Activated CD8-positive, alpha-beta memory T cell treated with anti-CD3 and anti-CD28 coated beads for 4 hours (primary cell): Measurements from ENCODE around the gene SCN1B.
"Not testable (repeated sequence)": the region's sequence is repeated elsewhere in the genome, so short reads cannot be mapped to it uniquely, and the experiment has no call there.

Source experiments
- DNase-seq, 2 donors: peaks; one replicate each; pipeline ENCODE4 v3.0.0-alpha.2; 2020; ENCODE audit warnings: low read depth in 2 of 2

The SCN1B gene

DNA sequence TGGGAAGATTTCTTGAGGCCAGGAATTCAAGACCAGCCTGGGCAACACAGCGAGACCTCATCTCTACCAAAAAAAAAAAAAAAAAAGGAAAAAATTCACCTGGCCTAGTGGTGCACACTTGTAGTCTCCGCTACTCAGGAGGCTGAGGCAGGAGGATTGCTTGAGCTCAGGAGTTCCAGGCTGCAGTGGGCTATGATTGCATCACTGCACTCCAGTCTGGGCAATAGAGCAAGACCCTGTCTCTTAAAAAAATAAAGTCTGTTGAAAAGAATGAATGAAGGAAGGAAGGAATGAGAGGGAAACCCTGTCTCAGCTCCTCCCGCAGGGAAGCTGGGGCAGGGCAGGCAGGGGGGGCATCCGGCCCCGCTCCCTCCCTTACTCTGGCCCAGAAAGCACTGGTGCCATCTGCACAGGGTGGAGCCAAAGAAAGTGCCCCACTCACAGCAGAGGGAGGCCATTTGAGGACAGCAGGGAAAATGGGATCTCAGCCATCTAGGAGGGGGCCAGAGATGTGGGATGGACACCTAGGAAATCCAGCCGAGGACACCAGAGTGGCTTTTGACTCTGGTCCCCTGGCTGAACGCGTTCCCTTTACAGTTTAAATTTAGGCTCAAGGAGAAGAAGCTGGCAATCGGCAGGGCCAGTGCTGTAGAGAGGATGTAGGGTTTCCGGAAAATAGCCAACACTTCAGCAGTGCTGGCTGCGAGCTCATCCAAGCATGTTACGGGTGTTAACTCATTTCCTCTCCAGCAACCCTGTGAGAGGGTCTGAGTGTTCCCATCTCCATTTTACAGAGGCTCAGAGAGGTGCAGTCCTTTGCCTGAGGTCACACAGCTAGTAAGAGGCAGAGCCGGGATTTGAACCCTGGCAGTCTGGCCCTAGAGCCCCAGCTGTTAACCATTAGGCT, 7.7 kb downstream of the SCN1B start:
- no peak for DNase-seq

DNA sequence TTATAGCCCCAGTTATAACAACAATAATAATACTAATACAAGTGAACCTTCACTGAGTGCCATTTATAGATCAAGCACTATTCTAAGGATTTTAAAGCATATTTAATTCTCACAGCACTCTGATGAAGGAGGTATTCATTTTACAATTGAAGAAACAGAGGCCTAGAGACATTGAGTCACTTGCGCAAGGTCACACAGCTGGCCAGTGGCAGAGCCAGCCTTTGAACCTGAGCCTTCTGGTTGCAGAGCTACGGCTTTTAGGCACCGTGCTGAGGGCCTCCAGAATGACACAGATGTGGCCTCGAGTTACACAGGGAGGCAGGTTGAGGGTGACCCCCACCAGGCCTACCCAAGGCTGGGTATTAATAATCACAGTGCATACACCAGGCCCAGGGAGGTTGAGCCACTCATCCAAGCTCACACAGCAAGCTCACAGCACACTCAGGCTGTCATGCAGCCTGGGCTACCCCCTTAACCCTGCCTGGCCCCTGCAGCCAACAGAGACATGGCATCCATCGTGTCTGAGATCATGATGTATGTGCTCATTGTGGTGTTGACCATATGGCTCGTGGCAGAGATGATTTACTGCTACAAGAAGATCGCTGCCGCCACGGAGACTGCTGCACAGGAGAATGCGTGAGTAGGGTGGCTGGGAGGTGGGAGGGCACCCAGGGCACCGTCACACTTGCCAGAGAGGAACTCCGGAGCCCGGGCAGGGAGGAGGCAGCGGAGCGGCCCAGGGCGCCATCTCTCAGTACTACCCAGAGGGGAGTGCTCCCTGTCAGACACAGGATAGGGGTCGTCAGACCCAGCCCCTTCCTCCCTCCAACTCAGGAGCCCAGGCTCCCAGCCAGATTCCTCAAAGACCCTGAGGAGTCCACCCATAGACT, 8.6 kb downstream of the SCN1B start:
- no peak for DNase-seq

DNA sequence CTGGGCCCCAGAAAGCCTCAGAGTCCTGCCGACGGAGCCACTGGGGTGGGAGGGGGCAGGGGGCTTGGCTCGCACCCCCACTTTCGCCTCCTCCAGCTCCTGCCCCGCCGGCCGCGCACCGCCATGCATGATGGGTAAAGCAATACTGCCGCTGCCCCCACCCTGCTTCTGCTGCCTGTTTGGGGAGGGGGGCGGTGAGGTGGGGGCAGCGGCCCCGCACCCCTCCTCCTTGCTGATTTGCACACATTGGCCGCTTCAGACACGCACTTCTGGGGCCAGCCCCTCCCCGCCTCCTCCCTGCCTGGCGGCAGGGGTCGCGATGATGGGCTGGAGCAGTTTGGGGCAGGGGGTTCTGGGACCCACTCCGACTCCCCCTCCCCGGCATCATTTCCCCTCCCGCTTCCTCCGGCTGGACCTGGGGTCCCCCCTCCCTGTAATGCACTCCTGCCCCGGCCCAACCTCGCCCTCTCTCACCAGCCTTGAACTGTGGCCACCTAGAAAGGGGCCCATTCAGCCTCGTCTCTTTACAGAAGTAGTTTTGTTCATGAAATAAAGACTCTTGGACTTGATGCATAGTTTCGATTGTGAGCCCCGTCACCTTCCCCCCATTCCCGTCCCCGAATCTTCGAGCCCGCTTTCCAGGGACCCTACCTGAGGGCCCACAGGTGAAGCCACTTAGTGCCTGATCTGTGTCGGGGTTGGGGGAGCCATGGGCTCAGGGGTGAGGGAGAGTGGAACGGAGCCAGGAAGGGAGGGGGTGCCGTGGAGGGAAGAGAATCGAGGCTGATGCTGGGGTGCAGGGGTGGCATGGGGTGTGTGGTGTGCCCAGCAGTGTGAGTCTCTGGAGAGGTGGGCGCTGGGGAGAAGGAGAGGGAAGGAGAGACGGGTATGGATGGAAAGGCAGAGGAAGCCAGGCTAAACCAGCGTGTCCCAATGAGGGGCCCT, 9.9 kb downstream of the SCN1B start:
- no peak for DNase-seq

DNA sequence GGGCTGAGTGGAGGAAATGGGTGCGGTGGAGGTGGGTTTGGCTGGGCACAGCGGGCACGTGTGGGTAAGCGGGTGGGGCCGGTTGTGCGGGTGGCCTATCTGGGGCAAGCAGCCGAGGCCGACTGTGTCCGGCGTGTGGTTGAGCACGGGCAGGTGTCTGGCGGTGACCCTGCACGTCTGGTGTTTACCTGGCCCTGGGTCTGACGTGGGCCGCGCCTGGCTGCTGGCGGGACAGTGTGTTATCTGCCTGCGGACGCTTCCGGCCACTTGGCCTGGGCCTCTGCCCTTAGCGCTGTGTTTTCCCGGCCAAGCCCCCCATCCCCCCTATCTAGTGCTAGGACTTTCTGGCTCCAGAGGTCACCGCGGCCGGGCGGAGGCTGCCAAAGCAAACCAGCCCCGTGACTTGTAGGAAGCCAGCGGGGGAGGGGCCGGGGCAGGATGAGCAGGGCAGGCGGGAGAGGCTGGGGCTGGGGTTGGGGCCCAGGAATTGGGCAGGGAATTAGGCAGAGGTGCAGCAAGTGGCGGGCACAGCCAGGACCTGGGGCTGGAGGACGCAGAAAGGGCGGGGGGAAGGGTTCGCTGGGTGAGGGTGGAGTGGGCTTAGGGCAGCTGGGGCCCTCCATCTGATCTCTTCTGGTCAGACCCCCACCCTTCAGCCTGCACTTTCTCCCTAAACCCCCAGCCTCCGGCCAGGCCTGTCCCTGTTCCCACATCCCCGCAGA, 10.7 kb downstream of the SCN1B start:
- DNase-seq = no peak

DNA sequence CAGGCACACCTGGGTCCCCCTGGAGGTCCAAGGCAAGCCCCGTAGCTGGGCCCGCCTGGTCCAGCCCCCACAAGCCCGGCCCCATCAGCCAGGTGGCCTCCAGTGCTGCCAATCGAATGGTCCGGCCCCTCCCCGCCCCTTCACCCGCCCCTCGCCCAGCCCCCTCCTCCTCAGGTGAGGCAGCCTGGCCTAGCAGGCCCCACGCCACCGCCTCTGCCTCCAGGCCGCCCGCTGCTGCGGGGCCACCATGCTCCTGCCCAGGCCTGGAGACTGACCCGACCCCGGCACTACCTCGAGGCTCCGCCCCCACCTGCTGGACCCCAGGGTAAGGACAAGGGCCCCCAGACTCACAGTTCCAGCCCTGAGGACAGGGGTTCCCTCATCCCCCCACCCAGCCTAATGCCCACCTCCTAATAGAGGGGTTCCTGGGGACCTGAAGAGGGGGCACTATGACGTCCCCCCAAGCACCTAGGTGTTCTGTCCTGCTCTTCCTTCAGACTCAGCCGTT, 11.3 kb downstream of the SCN1B start, which contains the start of gene HPN:
Gene HPN, plus strand, starts transcription at position 174 of the 508 bp plus-strand sequence. CDS start 786 bp downstream, outside the sequence.
- no peak for DNase-seq

DNA sequence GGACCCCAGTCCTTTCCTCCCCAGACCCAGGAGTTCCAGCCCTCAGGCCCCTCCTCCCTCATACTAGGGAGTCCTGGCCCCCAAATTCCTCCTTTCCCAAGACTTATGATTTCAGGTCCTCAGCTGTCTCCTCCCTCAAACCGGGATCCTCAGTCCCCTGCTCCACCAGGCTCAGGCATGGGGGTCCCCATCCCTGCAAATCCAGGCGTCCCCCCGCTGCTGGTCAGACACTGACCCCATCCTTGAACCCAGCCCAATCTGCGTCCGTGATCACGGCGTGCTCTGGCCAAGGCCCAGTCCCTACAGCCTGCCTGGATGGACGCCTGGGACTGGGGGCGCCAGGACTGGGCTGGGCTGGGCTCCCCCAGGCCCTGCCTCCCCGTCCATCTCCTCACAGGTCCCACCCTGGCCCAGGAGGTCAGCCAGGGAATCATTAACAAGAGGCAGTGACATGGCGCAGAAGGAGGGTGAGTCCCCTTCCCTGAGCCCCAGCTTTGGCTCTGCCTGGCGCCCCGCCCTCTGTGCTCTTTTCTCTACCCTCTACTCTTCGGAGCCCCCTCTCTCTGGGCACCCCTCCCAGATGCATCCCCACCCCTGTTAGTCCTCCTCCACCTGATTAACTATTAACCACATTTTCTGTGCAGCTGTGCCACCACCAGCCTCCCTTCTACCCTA, 11.9 kb downstream of the SCN1B start:
- no peak for DNase-seq

DNA sequence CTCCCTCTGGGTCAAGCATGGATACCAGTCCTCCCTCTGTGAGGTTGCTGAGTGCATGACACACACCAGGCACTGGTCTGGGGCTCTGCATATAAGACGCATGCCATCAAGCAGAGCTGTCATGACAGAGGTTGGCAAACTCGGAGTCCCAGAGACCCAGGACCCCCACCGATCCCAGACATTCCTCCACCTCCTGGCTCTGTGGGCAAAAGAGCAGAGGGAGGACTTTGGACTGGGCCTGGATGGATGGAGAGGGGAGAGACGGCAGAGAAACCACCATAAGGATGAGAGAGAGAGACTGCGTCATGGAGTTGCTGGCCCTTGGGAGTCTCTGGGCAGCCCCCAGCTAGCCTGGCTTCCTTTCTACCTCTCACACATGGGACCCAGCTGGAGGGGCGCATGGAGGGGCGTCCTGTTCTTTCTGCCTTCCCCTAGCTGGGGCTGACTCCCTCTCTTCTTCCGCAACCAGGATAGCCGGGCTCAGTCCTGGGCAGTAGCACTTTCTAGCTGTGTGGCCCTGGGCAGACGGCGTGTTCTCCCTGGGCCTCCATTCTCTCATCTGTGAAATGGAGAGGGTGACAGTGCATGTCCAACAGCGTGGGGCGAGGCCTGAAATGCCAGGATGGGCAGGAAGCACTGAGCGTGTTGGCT, 12.8 kb downstream of the SCN1B start:
- no peak for DNase-seq

DNA sequence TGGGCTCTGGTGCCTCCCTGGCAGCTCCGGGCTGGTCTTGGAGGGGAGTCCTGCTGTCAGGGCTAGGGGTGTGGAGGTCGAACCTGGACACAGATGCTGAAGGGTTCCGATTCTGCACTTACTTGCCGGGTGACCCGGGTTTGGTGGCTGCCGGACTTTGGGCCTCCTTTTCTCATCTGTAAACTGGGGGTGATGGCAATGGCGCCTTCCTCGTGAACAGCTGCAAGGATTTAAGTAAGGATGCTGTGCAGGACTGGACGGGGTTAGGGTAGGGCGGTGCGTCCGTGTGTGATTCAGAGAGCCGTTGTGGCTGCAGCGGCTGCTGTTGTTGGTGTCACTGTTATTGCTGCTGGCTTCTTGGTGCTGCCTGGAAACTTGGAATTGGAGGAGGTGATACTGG, 13.6 kb downstream of the SCN1B start:
- no peak for DNase-seq

DNA sequence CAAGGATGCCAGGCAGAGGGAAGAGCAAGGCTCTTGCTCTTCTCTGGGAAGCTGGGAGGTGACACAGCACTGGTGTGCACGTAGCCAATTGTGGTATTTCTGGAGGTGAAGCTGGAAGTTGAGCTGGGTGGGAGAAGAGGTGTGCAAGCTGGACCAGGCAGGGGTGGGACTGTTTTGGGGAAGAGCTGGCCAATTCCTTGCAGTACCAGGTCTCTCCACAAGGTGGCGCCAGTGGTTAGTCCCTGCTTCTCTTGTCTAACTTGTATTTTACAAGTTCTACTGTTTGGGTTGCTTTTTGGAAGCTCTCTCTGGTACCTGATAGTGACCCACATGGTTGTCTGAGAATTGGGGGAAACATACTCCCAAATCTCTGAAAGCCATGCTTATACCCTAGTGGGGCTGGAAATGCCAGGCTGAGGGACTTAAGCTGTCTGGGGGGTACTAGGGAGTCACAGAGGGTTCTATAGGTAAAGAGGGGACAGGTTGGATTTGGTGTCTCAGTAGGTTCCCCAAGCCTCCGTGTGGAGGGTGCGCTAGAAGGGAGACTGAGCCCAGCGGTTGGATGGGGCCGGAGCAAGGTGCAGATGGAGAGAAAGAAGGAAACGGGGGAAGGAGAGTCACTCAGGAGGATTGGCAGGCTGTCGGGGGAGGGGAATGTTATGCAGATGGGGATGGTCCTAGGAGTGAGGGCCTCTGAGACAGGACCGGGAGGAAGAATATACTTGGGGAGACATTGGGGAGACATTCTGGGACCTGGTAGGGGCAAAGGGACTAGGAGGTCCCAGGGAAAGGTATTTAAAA, 14.2 kb downstream of the SCN1B start:
- DNase-seq = peak; percentile 16 to 27

DNA sequence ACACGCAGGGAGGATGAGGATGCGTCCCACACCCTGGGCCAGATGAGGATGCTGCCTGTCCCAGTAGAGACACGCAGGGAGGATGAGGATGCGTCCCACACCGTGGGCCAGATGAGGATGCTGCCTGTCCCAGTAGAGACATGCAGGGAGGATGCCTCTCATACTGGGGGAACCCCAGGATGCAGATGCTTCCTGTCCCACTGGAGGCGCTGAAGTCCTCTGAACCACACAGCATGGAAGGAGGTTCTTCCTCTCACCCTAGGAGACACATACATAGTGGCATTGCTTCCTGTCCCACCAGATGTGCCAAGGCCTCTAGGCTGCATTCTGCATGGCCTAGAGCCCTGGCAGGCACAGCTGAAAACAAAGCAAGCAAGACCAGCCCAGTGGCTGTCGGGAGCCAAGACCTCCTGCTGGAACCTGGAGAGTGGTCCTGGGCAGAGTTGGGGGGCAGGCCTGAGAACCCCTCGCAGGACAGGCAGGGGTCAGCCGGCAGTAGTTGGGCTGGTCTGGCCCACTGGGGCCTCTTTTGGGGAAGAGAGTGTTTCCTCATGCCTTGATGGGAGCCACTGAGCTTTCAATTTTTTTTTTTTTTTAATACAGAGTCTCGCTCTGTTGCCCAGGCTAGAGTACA, 15.5 kb downstream of the SCN1B start:
- no peak for DNase-seq

DNA sequence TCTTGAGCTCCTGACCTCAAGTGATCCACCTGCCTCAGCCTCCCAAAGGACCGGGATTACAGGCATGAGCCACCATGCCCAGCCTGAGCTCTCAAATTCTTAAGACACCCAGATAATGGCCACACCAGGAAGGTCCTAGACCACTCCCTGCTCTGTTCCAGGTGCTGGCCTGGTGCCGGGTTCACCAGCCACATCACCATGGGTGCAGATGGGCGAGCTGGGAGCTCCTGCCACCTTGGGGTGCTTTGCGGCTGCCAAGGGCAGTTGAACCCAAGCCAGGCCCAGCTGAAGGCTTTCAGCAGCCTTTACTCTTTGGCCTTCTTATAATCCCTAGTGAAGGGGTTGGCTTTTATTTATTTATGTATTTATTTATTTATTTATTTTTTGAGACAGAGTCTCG, 16.2 kb downstream of the SCN1B start:
- no peak for DNase-seq

DNA sequence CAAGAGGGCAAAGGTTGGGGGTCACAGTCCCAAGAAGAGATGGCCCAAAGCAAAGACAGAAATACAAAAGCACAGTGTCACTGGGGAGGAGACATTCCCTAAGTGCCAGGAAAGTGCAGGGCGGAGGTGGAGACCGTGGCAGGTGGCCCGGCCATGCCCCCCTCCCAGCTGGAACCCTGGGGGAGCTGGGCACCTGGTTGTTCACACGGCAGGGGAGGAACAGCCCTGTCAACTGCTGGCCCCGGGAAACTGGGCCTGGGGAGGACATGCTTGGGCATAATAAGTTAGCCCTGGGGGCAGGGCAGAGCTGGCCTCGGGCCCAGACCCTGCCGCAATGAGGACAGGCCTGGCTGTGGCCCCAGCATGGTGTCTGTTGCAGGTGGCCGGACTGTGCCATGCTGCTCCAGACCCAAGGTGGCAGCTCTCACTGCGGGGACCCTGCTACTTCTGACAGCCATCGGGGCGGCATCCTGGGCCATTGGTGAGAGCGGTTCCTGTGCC, 18.7 kb downstream of the SCN1B start:
- DNase-seq = no peak

DNA sequence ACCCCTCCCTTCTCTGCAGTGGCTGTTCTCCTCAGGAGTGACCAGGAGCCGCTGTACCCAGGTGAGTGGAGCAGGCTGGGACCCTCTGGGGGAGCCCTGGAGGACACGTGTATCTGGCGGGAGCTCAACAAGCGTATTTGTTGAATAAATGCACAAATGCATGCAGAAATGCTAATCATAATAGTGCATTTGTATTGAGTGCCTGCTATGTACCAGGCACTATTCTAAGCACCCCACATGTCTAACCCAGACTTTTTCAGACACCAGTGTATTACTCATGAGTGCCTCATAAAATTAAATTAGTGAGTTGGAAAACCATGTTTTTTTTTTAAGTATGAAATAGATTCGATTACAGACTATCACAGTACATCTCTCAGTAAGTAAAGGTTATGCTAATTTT, 19.2 kb downstream of the SCN1B start:
- no peak for DNase-seq

DNA sequence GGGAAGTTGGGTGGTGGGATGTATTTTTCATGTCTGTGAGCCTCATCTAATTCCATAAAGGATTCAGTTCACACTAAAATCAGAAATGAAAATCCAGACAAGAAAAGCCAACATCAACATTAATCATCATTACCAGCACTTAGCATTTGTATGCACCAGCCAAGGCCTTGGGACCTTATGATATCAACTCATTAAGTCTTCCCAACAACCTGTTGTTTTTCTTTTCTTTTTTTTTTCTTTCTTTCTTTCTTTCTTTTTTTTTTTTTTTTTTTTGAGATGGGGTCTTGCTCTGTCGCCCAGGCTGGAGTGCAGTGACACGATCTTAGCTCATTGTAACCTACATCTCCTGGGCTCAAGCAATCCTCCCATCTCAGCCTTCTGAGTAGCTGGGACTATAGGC, 20.4 kb downstream of the SCN1B start:
- DNase-seq = not testable (repeated sequence)

DNA sequence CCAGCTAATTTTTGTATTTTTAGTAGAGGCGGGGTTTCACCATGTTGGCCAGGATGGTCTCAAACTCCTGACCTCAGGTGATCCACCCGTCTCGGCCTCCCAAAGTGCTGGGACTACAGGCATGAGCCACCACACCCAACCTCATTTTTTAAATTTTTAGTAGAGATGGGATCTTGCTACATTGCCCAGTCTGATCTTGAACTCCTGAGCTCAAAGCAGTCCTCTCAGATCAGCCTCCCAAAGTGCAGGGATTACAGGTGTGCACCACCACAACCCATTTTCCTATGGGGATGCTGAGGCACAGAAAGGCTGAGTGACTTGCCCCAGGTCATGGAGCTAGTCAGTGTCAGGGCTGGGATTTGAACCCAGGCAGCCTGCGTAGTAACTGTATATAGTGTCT, 21.0 kb downstream of the SCN1B start:
- DNase-seq = not testable (repeated sequence)

DNA sequence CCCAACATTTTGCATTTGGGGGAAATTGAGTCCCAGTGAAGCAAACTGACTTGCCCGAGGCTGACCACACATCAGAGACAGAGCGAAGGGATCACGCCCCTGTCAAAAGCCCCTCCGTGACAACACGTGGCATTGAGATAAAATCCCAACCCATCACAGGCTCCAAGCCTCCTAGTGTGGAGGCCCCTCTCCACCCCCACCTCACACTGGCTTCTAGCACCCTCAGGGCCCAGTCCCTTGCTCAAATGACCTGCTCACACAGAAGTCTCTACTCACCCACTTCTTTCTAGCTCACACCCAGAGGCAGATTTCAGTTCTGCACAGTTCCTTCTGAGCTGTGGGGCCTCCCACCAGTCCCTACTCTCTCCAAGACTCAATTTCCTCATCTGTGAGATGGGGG, 21.5 kb downstream of the SCN1B start:
- no peak for DNase-seq

DNA sequence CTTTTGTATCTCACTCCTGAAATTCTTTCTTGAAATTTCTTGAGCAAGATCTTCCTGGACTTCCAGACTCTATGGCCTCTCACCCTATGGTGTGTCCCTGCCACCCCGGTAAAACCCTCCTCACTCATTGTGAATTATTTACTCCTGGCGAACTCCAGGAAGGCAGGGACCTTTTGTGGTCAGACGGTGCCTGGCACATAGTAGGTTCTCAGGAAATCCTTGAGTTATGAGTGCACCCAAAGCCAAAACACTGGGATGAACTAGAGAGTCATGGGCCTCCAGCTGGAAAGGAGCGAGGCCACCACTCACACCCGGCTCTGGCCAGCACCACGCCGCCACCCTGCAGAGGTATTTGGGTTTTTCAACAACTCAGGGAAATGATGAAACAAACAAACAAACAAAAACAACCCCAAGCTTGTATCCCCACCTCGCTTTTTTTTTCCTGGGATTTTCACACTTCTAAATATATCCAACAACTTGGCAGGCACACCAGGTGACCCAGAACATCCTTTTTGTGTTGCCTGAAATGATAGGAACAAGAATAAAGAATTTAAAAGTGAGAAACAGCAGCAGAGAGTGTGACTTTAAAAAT, 22.4 kb downstream of the SCN1B start:
- DNase-seq = no peak
